SHP77 treated with DMSO at 0.1 percent for 48 hours (cell line): ENCODE data around the gene MYL6.
"Not testable (repeated sequence)": the region's sequence is repeated elsewhere in the genome, so short reads cannot be mapped to it uniquely, and the experiment has no call there.

Source experiments
- DNase-seq: peaks from one replicate; lab custom pipeline; 2025; lab: John Stamatoyannopoulos, UW

The MYL6 gene

DNA sequence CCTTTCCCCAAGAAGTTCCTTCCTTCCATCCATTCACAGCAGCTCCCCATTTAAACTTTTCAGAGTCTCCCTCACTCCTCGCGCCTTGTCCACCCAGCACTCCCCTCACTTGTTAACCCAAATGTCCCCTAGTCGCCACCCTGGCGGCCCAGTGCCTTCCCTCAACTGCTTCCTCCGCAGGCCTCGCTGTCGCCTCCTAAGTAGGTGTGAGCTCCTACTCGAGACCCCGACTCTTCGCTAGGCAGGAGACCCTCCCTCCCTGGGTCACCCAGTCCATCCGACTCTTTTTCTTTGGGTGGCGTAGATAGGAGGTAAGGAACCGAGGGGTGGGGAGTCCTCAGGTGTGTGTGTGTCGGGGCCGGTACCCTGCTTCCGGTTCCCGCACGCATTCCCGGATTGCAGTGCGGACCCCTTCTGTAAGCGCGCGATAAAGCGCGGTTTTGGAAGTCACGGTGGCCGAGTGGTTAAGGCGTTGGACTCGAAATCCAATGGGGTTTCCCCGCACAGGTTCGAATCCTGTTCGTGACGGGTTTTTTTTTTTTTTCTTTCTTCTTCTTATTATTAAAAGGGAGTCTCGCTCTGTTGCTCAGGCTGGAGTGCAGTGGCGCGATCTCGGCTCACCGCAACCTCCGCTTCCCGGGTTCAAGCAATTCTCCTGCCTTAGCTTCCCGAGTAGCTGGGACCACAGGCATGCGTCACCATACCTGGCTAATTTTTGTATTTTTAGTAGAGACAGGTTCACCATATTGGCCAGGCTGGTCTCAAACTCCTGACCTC is 31.9 kb downstream of the MYL6 start:
- peak; percentile 56 for DNase-seq

DNA sequence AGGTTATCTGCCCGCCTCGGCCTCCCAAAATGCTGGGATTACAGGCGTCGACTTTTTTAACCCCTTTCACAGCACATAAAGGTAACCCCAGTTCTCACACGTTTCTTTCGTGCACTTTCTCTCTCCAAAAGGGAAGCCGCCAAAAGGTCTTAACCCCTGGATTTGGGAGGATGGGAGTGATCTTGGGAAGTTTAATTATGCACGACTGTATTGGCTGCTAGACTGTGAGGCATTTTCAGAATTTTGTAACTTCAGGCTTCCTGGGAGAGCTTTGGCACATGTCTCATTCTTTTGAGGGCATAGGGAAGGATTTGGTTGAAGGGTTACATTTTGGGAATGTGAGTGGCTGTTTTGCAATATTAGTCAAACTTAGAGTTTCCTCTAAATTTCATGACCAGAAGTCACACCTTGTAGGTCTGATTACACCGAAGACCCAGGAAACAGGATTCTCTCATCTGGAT is 32.6 kb downstream of the MYL6 start:
- no peak for DNase-seq

DNA sequence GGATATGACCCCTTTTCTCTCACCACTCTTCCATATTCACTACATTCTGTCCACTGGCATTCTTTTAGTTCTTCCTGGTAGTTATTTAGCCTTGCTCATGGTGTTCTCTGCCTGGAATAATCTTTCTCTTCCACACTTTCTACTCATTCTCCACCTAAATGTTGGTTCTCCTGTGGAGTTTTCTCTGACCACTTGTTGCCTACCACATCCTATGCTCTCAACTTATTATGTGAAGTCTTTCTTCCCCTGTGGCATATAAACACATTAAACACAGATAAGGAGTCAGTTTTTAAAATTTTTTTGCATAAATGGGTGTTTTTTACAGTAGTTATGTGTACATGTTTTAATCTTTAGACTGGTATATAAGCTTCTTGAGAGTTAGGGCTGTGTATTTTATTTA is 34.4 kb downstream of the MYL6 start:
- DNase-seq = no peak

DNA sequence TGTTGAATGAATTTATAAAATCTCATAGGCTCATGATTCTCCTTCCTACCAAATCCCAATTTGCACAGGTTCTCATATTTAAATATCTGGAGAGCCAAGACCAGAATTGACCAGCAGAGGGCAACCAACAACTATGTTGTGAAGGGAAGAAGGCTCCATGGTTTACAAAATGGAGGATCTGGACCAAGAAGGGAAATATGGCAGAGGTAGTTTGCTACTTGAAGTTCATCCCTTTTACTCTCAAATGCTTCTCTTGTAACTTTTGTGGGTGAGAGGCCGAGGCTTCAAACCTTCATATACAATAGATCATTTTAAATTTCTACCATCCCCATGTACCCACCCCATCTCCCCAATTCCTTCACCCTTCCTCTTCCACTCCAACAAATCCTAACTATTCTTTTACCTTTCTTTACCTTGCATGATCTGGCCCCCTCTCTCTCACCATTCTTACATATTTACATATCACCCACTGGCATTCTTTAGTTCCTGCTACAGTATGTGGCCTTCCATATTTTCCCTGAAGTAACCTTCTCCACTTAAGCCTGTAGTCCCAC is 34.9 kb downstream of the MYL6 start:
- DNase-seq = peak; percentile 55

DNA sequence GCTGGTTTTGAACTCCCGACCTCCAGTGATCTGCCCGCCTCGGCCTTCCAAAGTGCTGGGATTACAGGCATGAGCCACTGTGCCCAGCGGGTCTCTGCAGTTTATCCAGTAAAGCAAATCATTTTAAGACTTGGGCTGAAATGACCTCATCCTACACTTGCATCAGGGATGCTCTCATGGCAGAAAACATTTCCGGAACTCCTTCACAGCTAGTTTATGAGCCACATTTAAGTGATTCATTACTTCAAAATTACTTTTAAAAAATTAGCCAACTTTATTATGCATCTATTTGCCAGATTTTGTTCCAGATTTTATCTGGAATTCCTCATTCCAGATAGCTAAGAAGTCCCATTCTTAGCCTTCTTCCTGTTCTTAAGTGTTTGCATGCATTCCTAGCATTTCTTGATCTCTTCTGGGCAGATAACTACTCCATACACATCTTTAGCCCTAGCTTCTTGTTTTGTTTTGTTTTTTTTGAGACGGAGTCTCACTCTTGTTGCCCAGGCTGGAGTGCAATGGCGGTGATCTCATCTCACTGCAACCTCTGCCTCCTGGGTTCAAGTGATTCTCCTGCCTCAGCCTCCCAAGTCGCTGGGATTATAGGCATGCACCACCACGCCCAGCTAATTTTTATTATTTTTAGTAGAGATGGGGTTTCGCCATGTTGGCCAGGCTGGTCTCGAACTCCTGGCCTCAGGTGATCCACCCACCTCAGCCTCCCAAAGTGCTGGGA is 38.8 kb downstream of the MYL6 start:
- DNase-seq = not testable (repeated sequence)

DNA sequence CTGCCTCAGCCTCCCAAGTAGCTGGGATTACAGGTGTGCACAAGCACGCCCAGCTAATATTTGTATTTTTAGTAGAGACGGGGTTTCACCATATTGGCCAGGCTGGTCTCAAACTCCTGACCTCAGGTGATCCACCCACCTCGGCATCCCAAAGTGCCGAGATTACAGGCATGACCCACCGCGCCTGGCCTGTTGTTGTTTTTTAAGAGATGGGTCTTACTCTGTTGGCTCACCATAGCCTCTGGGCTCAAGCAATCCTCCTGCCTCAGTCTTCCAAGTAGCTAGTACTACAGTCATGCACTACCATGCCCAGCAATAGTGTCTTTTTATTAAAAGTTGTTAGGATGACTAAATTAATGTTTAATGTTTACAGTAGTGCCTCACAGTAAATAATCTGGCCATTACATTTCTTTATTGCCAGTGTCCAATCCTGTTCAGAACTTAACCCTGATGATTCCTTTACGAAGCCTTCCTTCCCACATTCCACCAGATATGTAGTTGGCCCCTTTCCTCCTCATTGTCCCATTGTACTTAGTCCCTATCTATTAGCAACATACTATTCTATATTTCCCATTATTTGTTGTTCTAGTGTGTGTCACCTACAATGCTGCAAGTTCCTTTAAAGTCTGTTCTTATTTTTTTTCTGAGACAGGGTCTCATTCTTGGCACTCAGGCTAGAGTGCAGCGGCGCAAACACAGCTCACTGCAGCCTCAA is 39.9 kb downstream of the MYL6 start:
- no peak for DNase-seq

DNA sequence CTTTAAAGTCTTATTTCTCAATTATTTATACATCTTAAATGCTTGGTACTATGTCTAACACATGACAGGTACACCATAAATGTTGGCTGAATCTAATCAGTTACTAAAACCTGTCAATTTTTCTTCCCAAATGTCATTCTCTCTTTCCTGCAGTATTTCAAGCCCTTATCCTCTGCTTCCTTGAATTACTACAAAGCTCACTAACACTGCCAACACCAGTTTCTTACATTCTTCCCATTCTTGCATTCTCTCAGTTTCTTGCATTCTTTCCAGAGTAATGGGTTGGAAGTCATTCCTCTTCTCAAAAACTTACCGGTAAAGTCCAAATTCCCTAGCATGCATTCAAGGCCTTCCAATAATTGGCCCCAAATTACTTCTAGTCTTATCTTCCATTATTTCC is 40.7 kb downstream of the MYL6 start:
- DNase-seq = no peak

DNA sequence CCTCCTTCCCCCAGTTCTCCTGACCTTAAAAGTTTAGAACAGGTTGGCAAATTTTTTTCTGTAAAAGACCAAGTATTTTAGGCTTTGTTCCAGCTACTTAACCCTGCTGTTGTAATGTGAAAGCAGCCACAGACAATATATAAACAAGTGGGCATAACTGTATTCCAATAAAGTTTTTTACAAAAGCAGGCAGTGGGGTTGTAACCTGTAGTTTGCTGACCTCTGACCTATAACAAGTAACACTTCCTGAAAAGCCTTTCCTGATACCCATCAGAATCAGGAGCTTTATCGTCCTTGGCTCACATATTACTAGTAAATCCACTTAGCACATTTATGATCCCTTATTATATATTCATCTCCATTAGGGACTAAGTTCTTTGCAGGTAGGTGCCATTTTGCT is 44.2 kb downstream of the MYL6 start:
- DNase-seq = no peak

DNA sequence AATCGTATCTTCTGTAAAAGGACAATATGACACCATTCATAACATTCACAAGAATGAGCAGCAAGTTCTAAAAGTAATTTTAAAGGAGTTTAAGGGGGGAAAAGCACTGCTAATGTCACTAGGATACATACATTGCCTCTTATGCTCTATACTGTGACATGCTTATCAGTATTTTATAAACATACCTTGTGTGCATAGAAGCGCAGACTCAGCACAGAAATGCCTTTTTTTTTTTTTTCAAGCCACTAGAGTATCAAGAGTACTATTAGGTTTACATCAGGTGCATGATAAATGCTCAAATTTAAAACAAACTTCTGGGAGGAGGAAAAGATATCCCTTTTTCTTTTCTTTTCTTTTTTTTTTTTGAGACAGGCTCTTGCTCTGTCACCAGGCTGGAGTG is 44.7 kb downstream of the MYL6 start:
- no peak for DNase-seq

DNA sequence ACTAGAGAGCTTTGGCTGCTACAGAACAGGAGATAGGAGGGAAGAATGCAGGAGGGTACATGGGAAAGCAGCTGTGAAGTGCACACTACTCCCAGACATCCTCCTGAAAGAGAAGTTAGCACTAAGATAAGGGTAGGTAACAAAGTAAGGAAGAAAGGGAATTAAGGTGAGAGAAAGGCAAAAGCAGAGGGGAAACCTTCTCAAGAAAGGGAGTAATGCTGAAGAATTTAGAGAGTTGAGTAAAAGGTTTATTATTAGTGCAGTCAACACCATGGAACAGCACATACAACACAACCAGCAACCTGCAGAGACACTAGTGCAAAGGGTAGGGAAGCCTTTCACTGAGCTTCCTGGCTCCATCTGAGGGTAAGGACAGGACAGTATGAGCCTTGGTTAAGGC is 46.1 kb downstream of the MYL6 start:
- no peak for DNase-seq

DNA sequence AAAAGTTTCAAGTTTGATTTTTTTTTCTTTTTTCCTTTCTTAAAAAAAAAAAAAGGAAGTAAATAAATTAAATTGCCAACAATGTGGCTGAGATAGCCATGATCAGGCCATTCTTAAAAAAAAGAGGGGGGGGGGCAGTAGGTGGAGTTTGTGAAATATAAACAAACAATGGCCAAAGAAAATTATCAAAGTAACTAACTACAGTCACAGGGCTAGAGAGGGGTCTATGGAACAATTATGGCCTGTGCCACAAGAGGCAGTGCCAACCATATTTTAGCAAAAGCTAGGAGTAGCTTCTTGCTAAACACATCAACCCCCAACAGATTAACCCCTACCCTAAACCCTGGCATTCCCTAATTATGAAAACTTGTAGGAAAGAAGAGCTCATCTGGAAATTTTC is 47.3 kb downstream of the MYL6 start:
- DNase-seq = no peak

DNA sequence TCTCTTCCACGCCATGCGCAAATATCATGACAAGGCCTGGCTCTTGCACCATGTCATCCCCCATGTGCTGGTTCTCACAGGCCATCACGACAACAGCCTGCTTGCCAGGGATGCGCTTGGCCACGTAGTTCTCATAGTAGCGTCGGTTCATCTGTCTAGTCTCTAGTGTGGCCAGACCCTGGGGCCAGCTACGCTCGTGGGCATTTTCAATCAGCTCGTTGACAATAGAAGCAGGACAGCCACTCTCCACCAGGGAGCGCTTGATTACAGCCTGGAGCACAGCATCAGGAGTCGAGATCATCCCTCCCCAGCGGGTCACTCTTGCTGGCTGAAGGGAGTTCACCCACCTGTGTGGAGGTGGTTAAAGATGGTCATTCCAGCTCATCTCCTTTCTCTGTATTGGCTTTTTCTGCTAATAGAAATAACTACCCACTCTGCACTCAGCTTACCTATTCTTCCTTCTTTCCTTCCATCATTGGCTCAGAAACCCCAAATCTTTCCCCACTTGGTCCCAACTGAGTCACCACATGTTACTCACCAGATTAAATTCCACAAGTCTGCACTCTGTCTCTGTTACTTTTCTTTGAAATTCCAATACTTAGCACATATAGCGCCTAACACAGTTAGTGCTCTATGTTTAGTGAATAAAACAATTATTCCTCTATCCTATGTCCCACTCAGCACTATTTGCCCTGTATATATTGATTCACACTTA is 48.5 kb downstream of the MYL6 start:
- no peak for DNase-seq

DNA sequence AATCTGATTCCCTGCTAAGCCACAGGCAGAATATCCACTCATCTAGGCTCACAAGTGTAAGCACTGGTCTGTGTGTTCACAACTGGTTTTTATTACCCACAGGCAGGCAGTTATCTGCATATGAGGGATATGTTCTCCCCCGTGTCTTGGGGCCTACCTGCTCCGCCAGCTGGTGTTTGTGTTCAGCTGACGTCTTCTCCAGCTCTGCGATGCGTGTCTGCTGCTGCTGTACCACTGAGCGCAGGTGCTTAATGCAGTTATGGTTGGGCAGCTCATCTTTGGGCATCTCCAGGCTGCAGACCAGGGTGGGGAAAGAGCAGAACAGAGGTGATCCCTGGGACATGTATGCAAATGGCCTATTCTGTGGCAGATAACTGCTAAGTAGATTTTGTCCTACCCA is 49.8 kb downstream of the MYL6 start:
- DNase-seq = no peak
